GM12891 (cell line): ENCODE data around the gene SFXN5.

Experiments used
- PAX5 ChIP-seq: IDR thresholded peaks from 2 replicates; pipeline ENCODE4 v1.6.1; 2011; ENCODE audit warnings: low read length, moderate library complexity, mild to moderate bottlenecking; ENCODE audit not compliant: insufficient read depth, severe bottlenecking
- POLR2A ChIP-seq: IDR thresholded peaks from 2 replicates; pipeline ENCODE4 v1.6.1; 2011; ENCODE audit warnings: low read depth, low read length, control low read depth
- POLR2AphosphoS5 ChIP-seq: IDR thresholded peaks from 2 replicates; pipeline ENCODE4 v1.6.1; 2011; ENCODE audit warnings: low read depth, low read length, control low read depth
- TAF1 ChIP-seq: IDR thresholded peaks from 2 replicates; pipeline ENCODE4 v1.6.1; 2011; ENCODE audit warnings: low read depth, low read length, control low read depth

- TF ChIP-seq POLR2A (no peak), POLR2AphosphoS5 (no peak), PAX5 (no peak), TAF1 (no peak)
Observed at GRCh38 chr2:72985891-72986683, 85.4 kb downstream of the SFXN5 start.
